Upper lobe of left lung (tissue), 4 donors: ENCODE measurements around the gene RIN1.

Experiments used
- EP300 ChIP-seq, 4 donors: sonication (generic); formaldehyde crosslinking; IDR thresholded peaks; one replicate each; pipeline ENCODE4 v1.5.1; 2017; ENCODE audit warnings: antibody characterized with exemption in 4 of 4, control low read depth in 2 of 4
- TF ChIP-seq, protein P1 (sequence below), 6 experiments: fragments of 450-650 bp in 4 of 6; fragments of 200-600 bp in 2 of 6; sonication (generic) in 2 of 6; IDR thresholded peaks; one replicate each; pipeline ENCODE4 v1.5.1; 2016 to 2019; ENCODE audit warnings: antibody characterized with exemption in 6 of 6

DNA sequence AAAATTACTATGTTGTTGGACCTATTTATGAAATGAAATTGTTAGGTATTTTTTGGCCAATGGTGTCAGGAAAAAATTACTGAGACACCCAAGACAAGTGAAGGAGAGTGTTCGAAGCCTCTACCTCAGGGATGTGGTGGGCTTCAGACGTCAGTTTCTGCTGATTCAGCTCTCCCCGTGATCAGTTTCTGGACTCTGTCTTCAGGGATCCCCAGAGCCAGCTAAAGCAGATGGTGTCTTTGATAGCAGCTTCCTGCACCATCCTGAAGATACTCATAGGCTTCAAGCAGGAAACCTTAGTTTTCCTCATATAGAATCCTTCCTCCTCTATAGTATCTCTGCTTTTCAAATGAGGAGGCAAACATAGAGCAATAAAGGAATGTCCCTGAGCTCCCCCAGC lies 26.8 kb downstream of the RIN1 start:
- TF ChIP-seq, protein P1, sequence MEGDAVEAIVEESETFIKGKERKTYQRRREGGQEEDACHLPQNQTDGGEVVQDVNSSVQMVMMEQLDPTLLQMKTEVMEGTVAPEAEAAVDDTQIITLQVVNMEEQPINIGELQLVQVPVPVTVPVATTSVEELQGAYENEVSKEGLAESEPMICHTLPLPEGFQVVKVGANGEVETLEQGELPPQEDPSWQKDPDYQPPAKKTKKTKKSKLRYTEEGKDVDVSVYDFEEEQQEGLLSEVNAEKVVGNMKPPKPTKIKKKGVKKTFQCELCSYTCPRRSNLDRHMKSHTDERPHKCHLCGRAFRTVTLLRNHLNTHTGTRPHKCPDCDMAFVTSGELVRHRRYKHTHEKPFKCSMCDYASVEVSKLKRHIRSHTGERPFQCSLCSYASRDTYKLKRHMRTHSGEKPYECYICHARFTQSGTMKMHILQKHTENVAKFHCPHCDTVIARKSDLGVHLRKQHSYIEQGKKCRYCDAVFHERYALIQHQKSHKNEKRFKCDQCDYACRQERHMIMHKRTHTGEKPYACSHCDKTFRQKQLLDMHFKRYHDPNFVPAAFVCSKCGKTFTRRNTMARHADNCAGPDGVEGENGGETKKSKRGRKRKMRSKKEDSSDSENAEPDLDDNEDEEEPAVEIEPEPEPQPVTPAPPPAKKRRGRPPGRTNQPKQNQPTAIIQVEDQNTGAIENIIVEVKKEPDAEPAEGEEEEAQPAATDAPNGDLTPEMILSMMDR (IDR thresholded peaks at IDR 0.05) = no peak
- no peak for TF ChIP-seq EP300 (IDR thresholded peaks at IDR 0.05)
